Erythroblast (primary cell): ENCODE measurements around the gene CCDC40.
A peak's percentile ranks its signal among the peaks of the same experiment; 100 is the strongest.
"Not testable (repeated sequence)": the region's sequence is repeated elsewhere in the genome, so short reads cannot be mapped to it uniquely, and the experiment has no call there.

Source experiments
- DNase-seq, 2 experiments: peaks; one replicate each; lab custom pipeline; 2025; lab: John Stamatoyannopoulos, UW
- GATA1 ChIP-seq: IDR thresholded peaks from 2 replicates; pipeline ENCODE4 v1.6.1; 2011; ENCODE audit warnings: low read depth, mild to moderate bottlenecking, control low read depth, low read length, moderate library complexity
- POLR2A ChIP-seq: IDR thresholded peaks from 2 replicates; pipeline ENCODE4 v1.6.1; 2011; ENCODE audit warnings: mild to moderate bottlenecking, low read length

Gene CCDC40

DNA sequence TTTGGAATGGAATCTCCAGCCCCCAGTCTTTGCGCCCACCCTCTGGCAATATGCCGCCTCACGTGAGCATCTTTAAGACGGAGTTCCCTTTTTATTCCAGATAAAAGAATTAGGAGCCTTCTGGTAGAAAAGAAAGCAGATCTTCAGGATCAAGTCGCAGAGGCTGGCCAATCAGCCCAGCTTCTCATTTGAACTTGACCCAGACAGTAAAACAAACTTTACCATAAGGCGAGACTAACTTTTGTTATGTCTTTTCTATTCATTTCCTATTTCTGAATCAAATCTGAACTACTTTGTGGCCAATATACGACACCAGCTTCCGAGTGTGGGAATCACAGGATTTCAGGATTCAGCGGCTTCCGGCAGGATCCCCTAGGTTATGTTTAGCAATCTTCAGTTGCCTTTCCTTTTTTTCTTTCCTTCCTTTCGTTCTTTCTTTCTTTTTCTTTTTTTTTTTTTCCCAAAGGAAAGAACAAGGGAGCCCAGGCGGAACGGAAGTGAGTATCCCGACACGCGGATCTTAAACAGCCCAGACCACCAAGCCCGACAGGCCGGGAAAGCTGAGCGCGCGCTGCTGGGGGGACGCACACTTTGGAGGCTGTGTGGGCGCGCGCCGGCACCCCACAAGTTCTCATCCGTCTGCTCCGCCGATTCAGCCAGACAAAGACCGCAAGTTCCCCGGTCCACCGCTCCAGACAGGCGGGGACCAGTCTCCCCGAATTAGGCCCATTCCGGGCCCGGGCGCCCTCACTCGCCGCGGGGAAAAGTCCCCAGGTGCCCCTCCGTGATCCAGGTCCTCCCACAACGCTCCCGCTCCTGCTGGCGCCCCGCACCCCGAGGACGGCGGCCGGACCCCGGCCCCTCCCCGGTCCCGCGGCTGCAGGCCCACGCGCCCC lies 1.4 kb upstream of the CCDC40 start:
- TF ChIP-seq POLR2A (no peak), GATA1 (no peak)
- peak in 1 of 2 experiments; percentile 16 for DNase-seq

DNA sequence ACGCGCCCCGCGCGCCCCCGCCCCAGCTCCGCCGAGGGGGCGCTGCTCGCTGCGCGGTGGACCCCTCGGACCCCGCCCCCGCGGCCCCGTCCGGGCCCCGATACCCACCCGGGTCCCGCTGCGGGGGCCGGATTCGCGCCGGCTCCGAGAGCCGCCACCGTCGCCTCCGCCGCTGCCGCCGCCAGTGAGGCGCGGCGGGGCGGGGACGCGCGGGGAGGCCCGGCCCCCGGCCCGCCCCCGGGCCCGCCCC lies 830 bp upstream of the CCDC40 start, which contains the start of gene TBC1D16:
Gene TBC1D16 (minus strand): TSS at position 186 of the 250 bp plus-strand sequence. CDS start 22,325 bp downstream, outside the sequence.
- TF ChIP-seq POLR2A = no peak
- no peak for TF ChIP-seq GATA1
- no peak for DNase-seq

DNA sequence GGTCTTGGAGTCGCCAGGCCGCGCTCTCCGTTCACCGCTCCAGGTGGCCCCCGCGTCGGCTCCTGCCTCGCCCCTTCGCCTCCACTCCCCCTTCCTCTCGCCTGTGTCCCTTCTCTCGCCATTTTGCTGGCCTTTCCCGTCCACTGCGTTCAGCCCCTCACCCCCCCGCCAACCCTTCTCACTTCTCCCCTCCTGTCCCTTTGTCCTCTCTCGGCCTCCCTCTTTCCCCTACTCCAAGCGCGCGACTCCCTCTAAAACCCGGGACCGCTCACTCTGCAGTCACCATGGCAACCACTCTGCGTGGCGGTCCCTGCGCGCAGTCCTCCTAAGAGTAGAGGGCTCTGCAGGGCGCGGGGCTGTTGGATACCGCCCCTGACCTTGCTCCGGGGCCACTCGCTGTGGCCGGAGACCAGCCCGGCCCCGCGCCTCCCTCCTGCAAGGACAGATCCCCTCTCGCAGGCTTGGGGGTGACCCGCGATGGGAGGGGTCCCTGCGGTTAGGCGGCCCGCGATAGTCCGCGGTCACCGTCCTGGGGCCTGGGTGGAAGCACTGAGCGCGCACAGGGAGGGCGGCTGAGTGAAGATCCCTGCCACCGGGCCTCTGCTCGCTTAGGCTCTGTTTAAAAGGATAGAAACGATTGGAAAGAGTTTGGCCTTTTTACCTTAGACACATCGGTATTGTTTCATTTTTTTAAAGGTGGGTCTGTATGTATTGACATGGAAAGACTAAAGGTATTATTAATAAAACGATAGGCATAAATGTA lies 454 bp downstream of the CCDC40 start:
- peak; percentile 45 to 46 for DNase-seq
- TF ChIP-seq POLR2A (no peak), GATA1 (no peak)

DNA sequence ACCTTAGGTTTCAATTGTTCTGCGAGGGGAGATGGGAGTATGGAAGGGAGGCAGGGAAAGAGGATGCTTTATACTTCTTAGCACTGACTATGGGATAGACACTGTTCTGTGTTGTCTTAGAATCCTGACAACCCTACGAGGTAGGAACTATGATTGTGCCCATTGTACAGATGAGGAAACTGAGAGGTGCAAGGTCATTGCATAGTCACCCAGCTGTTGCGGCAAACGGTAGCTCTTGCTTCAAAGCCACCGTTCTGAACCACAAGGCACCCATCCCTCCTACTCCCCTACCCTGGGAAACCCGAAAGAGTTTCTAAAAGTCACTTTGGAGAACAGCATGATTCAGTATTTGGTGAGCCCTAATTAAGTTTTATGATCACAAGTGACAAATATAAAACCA lies 7.5 kb downstream of the CCDC40 start:
- DNase-seq = no peak
- TF ChIP-seq POLR2A (no peak), GATA1 (no peak)

DNA sequence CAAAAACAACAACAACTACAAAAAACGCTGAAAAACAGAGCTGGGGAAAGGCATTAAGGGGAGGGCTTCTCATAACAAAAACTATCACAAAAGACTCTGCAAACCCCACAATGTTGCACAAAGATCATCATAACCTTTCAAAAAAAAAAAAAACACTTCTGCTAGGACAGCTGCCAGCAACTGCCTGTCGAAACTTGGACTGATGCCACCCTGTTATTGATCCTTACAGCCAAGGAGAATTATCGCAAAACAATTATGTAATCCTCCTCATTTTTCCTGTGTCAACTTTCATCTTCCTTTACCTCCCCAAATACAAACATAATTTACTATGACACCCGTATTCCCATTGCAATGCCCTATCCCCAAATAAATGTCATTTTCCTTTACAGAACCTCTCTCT lies 9.3 kb downstream of the CCDC40 start:
- DNase-seq = no peak
- no peak for TF ChIP-seq POLR2A
- no peak for TF ChIP-seq GATA1

DNA sequence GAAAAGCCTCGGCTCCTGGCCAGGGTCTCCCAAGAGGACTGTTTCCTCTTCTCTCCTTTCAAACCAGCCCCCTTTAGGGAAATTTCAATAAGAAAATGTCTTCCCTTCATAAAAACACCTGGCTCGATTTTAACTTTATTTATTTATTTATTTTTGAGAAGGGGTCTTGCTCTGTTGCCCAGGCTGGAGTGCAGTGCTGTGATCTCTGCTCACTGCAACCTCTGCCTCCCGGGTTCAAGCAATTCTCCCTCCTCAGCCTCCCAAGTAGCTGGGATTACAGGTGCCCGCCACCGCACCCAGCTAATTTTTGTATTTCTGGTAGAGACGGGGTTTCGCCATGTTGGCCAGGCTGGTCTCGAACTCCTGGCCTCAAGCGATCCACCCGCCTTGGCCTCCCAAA lies 10.3 kb downstream of the CCDC40 start:
- not testable (repeated sequence) for DNase-seq

DNA sequence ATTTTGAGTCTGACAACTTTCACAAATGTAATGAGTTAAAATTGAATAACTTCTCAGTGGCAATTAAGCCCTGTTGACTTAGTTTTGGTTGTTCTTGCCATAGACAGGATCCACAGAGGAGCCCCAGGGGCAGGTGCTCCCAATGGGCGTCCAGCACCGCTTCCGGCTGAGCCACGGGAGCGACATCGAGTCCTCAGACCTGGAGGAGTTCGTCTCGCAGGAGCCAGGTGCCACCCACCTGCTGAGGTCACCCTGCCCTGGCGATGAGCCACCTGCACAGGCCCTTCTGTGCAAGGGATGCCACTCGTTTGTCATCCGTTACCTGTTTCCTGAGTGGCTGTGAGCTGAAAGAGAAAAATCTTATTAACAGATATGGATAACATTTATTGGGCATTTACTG lies 10.7 kb downstream of the CCDC40 start:
- TF ChIP-seq POLR2A (no peak), GATA1 (no peak)
- no peak for DNase-seq

DNA sequence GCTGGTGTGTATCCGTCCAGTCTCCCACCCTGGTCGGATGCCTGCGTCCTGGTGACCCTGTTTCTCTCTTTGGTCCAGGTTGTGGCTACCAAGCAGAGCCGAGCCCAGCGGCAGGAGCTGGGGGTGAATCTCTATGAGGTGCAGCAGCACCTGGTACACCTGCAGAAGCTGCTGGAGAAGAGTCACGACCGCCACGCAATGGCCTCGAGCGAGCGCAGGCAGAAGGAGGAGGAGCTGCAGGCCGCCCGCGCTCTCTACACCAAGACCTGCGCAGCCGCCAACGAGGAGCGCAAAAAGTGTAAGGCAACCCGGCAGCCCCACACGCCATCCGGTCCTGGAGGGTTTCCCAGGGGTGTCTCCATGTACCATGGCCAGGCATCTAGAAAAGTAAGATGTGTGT lies 13.5 kb downstream of the CCDC40 start:
- no peak for DNase-seq
- TF ChIP-seq GATA1 = no peak
- TF ChIP-seq POLR2A = no peak

DNA sequence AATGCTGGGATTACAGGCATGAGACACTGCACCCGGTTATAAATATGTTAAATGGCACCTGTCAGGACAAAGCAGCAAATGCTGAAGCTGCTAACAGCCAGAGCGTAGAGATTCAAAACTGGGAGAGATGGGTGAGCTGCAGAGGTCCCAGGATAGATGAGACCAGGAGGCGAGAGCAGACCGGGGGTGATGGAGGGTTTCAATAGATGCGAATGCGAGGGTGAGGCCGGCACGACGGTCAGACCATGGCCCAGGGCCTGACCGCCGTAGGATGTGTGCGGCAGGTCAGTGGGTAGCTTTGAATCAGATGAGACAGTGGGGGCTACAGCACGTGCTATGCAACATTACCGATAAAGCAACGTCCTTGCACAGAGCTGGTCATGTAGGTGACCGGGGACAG lies 14.3 kb downstream of the CCDC40 start:
- no peak for TF ChIP-seq POLR2A
- TF ChIP-seq GATA1 = no peak
- DNase-seq = no peak

DNA sequence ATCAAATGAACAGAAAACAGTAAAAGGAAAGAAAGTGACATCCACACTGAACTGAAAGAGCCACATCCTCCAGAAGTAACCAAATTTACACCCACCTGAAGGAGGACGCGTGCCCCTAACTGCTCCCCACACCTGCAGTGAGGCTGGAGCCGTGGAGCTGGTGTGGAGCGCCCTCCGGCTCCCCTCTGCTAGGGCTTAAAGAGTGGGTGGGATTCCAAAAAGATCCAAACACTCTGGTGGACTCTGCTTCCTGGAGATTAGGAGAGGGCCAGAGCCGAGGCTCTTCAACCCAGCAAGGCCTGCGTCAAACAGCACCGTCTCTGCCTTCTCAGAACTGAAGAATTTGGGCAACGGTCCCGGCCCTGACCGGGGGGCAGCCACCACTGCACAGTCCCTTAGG lies 15.2 kb downstream of the CCDC40 start:
- DNase-seq = no peak
- TF ChIP-seq POLR2A (no peak), GATA1 (no peak)

DNA sequence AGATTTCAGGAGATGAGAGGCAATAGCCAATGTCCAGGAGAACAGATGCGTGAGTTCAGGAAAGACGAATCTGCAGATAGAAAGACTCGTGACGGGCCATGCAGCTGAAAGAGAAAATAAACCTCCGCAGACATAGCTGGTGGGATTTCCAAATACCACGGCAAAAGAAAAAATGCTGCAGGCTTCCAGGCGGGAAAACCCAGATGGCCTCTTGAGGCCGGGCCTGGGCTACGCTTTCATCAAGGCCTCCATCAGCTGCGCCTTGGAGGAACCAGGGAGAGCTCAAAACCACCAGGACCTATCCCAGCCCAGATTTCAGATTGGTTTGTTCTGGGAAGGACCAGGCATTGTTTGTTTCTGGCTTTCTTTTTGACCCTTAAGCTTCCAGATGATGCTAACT lies 16.7 kb downstream of the CCDC40 start:
- no peak for DNase-seq
- TF ChIP-seq GATA1 (no peak), POLR2A (no peak)

DNA sequence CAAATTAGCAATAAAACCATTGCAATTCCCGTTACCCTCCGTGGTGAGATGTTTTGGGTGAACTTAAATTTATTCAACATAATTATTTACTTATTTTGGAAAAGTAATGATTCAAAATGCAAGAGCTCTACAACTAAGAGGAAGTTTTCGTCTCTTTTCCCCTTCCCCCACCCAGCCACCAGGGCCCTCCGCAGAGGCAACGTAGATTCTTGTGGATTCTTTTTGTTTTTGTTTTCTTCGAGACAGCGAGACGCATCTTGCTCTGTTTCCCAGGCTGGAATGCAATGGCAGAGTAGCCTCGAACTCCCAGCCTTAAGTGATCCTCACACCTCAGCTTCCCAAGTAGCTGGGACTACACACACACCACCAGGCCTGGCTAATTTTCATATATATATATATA lies 19.2 kb downstream of the CCDC40 start:
- TF ChIP-seq POLR2A (no peak), GATA1 (no peak)
- no peak for DNase-seq

DNA sequence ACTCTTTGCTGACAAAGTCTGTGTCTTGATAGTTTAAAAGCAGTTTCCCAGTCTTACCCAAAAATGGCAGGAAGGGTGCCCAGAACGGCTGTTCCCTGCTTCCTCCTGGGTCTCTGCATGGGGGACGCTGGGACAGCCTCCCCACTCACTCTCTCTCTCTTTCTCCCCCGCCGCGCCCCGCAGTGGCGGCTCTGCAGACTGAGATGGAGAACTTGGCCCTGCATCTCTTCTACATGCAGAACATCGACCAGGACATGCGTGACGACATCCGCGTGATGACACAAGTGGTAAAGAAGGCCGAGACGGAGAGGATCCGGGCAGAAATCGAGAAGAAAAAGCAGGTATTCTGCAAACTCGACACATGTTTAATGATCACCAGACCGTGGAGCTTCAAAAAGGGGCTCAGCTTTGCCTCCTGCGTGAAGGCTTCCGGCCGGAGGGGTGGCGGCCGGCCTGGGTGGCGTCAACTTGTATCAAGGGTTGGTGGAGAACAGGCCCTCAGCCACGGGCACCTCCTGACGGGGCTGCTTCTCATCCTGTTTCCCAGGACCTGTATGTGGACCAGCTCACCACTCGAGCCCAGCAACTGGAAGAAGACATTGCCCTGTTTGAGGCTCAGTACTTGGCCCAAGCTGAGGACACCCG lies 22.0 kb downstream of the CCDC40 start:
- DNase-seq = no peak
- no peak for TF ChIP-seq GATA1
- no peak for TF ChIP-seq POLR2A

DNA sequence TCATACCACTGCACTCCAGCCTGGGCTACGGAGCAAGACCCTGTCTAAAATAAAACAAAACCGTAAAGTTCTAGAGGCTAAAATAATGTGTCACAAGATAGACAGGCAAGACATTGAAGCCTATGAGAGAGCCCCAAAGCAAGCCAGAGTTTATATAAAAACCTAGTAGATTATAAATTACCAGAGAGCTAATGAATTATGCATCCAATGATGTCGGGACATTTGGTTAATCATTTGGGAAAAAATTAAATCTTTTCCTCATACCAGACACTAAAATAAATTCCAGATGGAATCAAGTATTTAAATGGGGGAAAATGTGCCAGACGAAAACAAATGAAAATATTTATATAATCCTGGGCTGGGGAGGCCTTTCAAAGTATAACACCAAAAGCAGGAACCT lies 24.2 kb downstream of the CCDC40 start:
- no peak for DNase-seq
- TF ChIP-seq POLR2A (no peak), GATA1 (no peak)

DNA sequence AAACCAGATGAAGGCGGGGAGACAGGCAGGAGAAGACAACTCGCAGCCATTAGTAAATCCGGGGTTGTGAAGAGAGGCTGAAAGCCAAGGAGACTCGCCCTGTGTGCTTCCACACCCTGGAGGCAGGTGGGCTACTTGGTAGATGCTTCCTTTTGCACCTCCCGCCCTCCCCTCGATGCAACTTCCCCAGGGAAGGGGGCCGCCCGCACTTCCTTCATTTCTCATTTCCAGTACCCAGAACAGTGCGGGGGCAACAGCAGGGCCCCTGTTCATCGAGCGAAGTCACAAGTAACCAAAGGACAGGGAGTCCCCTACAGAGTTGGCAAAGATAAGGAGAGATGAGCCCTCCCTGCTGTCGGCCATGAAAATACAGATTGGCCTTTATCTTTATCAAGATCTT lies 25.0 kb downstream of the CCDC40 start:
- no peak for TF ChIP-seq POLR2A

More for the DNA sequence above, 25.0 kb downstream of the CCDC40 start:
- no peak for DNase-seq
